K562 (cell line): ENCODE results near the gene KDF1. TPM values are rescaled to one million over a fixed set of nuclear protein-coding genes. Genes with fewer than 3 reads are reported as not detected.
A peak's percentile ranks its signal among the peaks of the same experiment; 100 is the strongest.

Experiments used
- ARID4B ChIP-seq: sonication (generic); formaldehyde crosslinking; IDR thresholded peaks from 2 replicates; pipeline ENCODE4 v1.8.0; 2022; ENCODE audit warnings: mild to moderate bottlenecking, missing genetic modification reagents
- BRF1 ChIP-seq: IDR thresholded peaks from 3 replicates; pipeline ENCODE4 v1.6.1; 2011; ENCODE audit warnings: borderline replicate concordance, mild to moderate bottlenecking; ENCODE audit not compliant: insufficient read length; ENCODE audit errors: extremely low read depth
- C11orf30 ChIP-seq: fragments of 450-650 bp; IDR thresholded peaks from 2 replicates; pipeline ENCODE4 v1.6.1; 2016; ENCODE audit warnings: low read depth, mild to moderate bottlenecking
- CBX1 ChIP-seq: sonication (generic); IDR thresholded peaks from 2 replicates; pipeline ENCODE4 v1.6.1; 2016; ENCODE audit warnings: antibody characterized with exemption, low read depth, mild to moderate bottlenecking
- CREM ChIP-seq: IDR thresholded peaks from 2 replicates; pipeline ENCODE4 v1.6.1; 2014; ENCODE audit warnings: antibody characterized with exemption, low read depth
- DPF2 ChIP-seq: fragments of 450-650 bp; IDR thresholded peaks from 2 replicates; pipeline ENCODE4 v1.6.1; 2016
- EGR1 ChIP-seq: fragments of 450-650 bp; conservative IDR thresholded peaks from 2 replicates; pipeline ENCODE4 v1.6.1; 2017; ENCODE audit warnings: mild to moderate bottlenecking
- FOXJ2 ChIP-seq: fragments of 200-800 bp; sonication (Bioruptor generic); IDR thresholded peaks from 2 replicates; pipeline ENCODE4 v1.6.1; 2016; ENCODE audit warnings: missing genetic modification characterization, missing compliant biosample characterization
- HMG20B ChIP-seq: fragments of 250-450 bp; sonication (Bioruptor Pico); IDR thresholded peaks from 2 replicates; pipeline ENCODE4 v1.5.0; 2021; ENCODE audit warnings: mild to moderate bottlenecking
- ID3 ChIP-seq, 2 experiments: fragments of 250-450 bp in 1 of 2; fragments of 450-650 bp in 1 of 2; sonication (Bioruptor Pico) in 1 of 2; IDR thresholded peaks; 2 replicates each; pipeline versions ENCODE4 v1.6.1 to v1.8.0; 2016 to 2021; ENCODE audit warnings: mild to moderate bottlenecking in 2 of 2, moderate library complexity in 2 of 2, missing compliant biosample characterization in 1 of 2, missing genetic modification characterization in 1 of 2
- MAFF ChIP-seq: IDR thresholded peaks from 2 replicates; pipeline ENCODE4 v1.6.1; 2012; ENCODE audit warnings: low read length, improper control_type of control experiment
- NR4A1 ChIP-seq, 2 experiments: fragments of 250-450 bp in 1 of 2; fragments of 450-650 bp in 1 of 2; sonication (Bioruptor Pico) in 1 of 2; IDR thresholded peaks; 2 replicates each; pipeline versions ENCODE4 v1.4.0 to v1.6.1; 2016 to 2020; ENCODE audit warnings: mild to moderate bottlenecking in 2 of 2, missing compliant biosample characterization in 1 of 2, missing genetic modification characterization in 1 of 2, moderate library complexity in 1 of 2
- SRF ChIP-seq, 2 experiments: fragments of 250-450, 450-650 bp in 1 of 2; sonication (Bioruptor Pico) in 1 of 2; sonication (generic) in 1 of 2; formaldehyde crosslinking; IDR thresholded peaks; 2 replicates each; pipeline versions ENCODE4 v1.5.0 to v1.5.1; 2020 to 2022; ENCODE audit warnings: mild to moderate bottlenecking in 1 of 2, missing genetic modification reagents in 1 of 2
- SUPT5H ChIP-seq: fragments of 450-650 bp; IDR thresholded peaks from 2 replicates; pipeline ENCODE4 v1.6.1; 2016
- THAP12 ChIP-seq: fragments of 250-450 bp; sonication (Bioruptor Pico); IDR thresholded peaks from 2 replicates; pipeline ENCODE4 v1.9.0; 2021; ENCODE audit warnings: mild to moderate bottlenecking, inconsistent platforms
- THAP7 ChIP-seq: fragments of 250-450 bp; sonication (Bioruptor Pico); IDR thresholded peaks from 2 replicates; pipeline ENCODE4 v1.5.0; 2021
- THRB ChIP-seq: fragments of 450-650 bp; formaldehyde crosslinking; conservative IDR thresholded peaks from 2 replicates; pipeline ENCODE4 v1.4.0; 2022; ENCODE audit warnings: mild to moderate bottlenecking, missing genetic modification characterization
- XRCC3 ChIP-seq: fragments of 450-650 bp; IDR thresholded peaks from 2 replicates; pipeline ENCODE4 v1.6.1; 2017; ENCODE audit warnings: mild to moderate bottlenecking, moderate library complexity
- polyA plus RNA-seq, 8 experiments: library from polyadenylated mRNA; depleted of rRNA in 4 of 8; stranded (reverse) in 5 of 8; unstranded in 3 of 8; fragments of >200 nt; fragmentation: Nextera tagmentation in 2 of 8; fragmentation: Illumina TruSeq in 1 of 8; extraction: Ambion mirVana in 2 of 8; extraction: Trizol in 1 of 8; gene quantifications; 2 replicates each; pipeline versions ENCODE4 v1.2.1 to v1.2.3, GENCODE V29; 2011 to 2014; ENCODE audit warnings: inconsistent platforms in 1 of 8, missing spikeins in 1 of 8
- total RNA-seq, 7 experiments: library from RNA; depleted of rRNA in 6 of 7; stranded (reverse); fragments of >200 nt in 6 of 7; fragmentation: Illumina TruSeq in 2 of 7; extraction: Trizol in 2 of 7; gene quantifications; 2 replicates each; pipeline versions ENCODE4 v1.2.1 to v1.2.3, GENCODE V29; 2011 to 2021; ENCODE audit warnings: low replicate concordance in 1 of 7

The KDF1 gene
- total and polyA plus RNA-seq, 9 of the 15 experiments (the other 6 are each of a cell fraction or from before 2014, with no cell fraction given) = 0.38 to 1.9 (median 0.83) TPM

- TF ChIP-seq THRB (CRISPR knock-in tag) (no peak), DPF2 (no peak), CREM (peak; percentile 69), HMG20B (CRISPR knock-in tag) (no peak), XRCC3 (no peak), SRF (CRISPR knock-in tag; IDR thresholded peaks at IDR 0.05) (no peak; a peak in 2 of 4 replicates), EGR1 (peak; percentile 51), C11orf30 (peak; percentile 100), FOXJ2 (tag) (no peak; the same call in 1 of the 2 replicates), SUPT5H (peak; percentile 91), THAP7 (no peak), NR4A1 (CRISPR knock-in tag; IDR thresholded peaks at IDR 0.05) (0 out of 2 replicates have a peak, but pooled peaks have one; percentile 48), NR4A1 (tag; IDR thresholded peaks at IDR 0.05) (no peak), CBX1 (no peak), MAFF (peak; percentile 76; the same call in 1 of the 2 replicates), BRF1 (no peak), ID3 (CRISPR knock-in tag; IDR thresholded peaks at IDR 0.05) (no peak), ID3 (tag; IDR thresholded peaks at IDR 0.05) (peak; percentile 70; the same call in 1 of the 2 replicates), THAP12 (CRISPR knock-in tag) (peak; percentile 74), ARID4B (CRISPR knock-in tag) (peak; percentile 96)
Measured at GRCh38 chr1:26900001-26900814, 60.1 kb downstream of the KDF1 start, which contains the start of gene GPATCH3 (continued).
